A204.1 (cell line): ENCODE measurements around the gene FAM135A.
"Not testable (repeated sequence)": the region's sequence is repeated elsewhere in the genome, so short reads cannot be mapped to it uniquely, and the experiment has no call there.

ENCODE experiments used
- FAIRE-seq: peaks from 2 replicates; lab custom pipeline; 2012; peaks lifted over from hg19 to GRCh38; lab: Jason Lieb, UNC

The FAM135A gene

DNA sequence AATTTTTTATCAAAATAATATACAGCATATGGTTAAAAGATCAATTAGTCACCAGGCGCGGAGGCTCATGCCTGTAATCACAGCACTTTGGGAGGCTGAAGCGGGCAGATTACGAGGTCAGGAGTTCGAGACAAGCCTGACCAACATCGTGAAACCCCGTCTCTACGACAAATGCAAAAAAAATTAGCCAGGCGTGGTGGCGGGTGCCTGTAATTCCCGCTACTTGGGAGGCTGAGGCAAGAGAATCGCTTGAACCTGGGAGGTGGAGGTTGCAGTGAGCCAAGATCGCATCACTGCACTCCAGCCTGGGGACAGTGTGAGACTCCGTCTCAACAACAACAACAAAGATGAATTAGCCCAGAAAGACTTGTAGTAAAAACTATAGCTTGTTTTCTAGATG lies 46.4 kb downstream of the FAM135A start:
- not testable (repeated sequence) for FAIRE-seq

- FAIRE-seq, result no peak
Measured at GRCh38 chr6:70470016-70470415, 56.7 kb downstream of the FAM135A start.

DNA sequence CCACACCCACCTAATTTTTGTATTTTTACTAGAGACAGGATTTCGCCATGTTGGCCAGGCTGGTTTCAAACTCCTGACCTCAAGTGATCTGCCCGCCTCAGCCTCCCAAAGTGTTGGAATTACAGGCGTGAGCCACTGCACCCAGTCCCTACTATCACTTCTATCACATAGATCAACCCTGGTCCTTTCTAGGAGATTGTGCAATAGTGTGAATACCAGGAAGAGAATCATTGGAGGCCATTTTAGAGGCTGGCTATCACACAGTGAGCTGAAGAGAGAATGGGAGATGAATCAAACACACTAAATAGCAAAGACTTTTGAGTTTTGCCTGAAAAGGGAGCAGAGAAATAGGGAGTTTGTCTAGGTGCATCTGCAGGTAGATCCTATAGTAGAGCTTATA lies 57.2 kb downstream of the FAM135A start:
- FAIRE-seq, result not testable (repeated sequence)

GRCh38 chr6:70474751-70475150 lies 61.4 kb downstream of the FAM135A start:
- no peak for FAIRE-seq

GRCh38 chr6:70479236-70479635 lies 65.9 kb downstream of the FAM135A start:
- FAIRE-seq, result no peak

DNA sequence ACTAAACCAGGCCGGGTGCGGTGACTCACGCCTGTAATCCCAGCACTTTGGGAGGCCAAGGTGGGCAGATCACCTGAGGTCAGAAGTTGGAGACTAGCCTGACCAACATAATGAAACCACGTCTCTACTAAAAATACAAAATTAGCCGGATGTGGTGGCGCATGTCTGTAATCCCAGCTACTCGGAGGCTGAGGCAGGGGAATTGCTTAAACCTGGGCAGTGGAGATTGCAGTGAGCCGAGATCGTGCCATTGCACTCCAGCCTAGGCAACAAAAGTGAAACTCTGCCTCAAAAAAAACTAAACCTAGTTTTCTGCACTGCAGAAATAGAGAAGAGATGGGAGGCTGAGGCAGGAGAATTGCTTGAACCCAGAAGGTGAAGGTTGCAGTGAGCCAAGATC lies 73.3 kb downstream of the FAM135A start:
- FAIRE-seq, result not testable (repeated sequence)

- no peak for FAIRE-seq
Measured at GRCh38 chr6:70489364-70489763, 76.1 kb downstream of the FAM135A start.

DNA sequence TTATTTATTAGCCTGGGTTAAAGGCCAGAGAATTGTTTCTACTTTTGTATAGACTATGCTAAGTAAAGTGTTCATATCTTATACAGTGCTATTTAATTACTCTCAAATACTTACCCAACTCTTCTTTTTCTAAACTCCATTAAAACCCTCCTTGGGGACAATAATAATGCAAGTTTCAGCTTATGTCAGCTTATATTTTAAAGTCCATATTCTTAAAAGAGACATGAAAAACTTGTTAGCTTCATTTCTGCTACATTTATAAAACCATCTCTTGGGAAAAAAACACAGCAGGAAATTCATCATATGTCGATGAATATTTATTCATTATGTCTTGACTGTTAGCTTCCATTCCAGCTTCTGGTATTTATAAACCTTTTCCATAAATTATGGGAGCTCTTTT lies 81.5 kb downstream of the FAM135A start:
- peak; percentile 9 for FAIRE-seq

- not testable (repeated sequence) for FAIRE-seq
Measured at GRCh38 chr6:70495790-70496189, 82.5 kb downstream of the FAM135A start.

- FAIRE-seq, result no peak
Measured at GRCh38 chr6:70502484-70502883, 89.2 kb downstream of the FAM135A start.

DNA sequence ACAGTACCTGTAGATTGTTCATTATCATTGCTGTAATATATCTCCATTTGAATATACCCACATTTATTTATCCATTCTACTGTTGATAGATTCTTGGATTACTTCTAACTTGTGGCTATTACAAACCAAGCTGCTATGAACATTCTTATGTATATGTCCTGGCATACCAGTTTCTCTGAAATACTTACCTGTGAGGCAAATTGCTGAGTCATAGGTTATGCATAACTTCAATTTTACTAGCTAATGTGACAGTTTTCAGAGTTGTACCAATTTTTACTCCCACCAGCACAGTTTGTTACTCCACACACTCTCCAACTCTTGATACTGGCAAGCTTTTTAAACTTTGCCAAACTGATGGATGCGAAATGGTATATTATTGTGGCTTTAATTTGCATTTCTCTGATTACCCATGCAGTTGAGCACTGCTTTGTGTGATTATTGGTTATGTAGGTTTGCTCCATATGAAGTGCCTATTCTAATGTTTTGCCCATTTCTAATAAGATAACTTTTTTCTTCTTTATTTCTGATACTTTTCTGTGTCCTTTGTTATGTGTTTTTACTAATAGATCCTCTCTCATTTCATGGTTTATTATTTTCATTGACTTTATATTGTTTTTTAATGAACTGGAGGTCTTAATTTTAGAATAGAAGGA lies 90.6 kb downstream of the FAM135A start:
- FAIRE-seq, result no peak

- FAIRE-seq, result no peak
Measured at GRCh38 chr6:70506321-70506720, 93.0 kb downstream of the FAM135A start.

GRCh38 chr6:70507161-70507560 lies 93.9 kb downstream of the FAM135A start:
- FAIRE-seq, result no peak

- FAIRE-seq, result no peak
Measured at GRCh38 chr6:70508953-70509352, 95.6 kb downstream of the FAM135A start.

DNA sequence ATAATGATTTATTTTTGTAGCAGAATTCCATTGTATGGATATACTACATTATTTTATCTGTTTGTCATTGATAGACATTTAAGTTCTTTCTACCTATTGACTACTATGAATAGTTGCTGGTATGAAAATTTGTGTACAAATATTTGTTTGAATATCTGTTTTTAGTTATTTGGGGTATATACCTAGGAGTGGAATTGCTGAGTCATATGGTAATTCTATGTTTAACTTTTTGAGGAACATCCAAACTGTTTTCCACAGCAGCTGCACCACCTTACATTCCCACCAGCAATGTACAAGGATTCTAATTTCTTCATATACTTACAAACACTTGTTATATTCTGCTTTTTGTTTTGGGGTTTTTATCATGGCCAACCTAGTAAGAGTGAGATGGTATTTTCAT lies 97.3 kb downstream of the FAM135A start:
- FAIRE-seq, result no peak

- no peak for FAIRE-seq
Measured at GRCh38 chr6:70518723-70519122, 105.4 kb downstream of the FAM135A start.

- peak; percentile 96 for FAIRE-seq
Measured at GRCh38 chr6:70520575-70520974, 107.3 kb downstream of the FAM135A start.

DNA sequence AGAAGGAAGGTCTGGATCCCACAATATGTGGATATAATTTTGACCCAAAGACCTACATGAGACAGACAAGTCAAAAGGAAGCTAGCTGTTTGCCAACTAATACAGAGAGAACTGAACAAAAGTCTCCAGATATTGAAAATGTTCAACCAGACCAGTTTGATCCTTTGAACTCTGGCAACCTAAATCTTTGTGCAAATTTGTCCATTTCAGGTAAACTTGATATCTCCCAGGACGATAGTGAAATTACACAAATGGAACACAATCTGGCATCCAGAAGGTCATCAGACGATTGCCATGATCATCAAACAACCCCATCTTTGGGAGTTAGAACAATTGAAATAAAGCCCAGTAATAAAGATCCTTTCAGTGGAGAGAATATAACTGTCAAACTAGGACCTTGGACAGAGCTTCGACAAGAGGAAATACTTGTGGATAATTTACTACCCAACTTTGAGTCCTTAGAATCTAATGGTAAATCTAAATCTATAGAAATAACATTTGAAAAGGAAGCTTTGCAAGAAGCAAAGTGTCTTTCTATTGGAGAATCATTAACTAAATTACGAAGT lies 111.5 kb downstream of the FAM135A start:
- FAIRE-seq, result no peak

DNA sequence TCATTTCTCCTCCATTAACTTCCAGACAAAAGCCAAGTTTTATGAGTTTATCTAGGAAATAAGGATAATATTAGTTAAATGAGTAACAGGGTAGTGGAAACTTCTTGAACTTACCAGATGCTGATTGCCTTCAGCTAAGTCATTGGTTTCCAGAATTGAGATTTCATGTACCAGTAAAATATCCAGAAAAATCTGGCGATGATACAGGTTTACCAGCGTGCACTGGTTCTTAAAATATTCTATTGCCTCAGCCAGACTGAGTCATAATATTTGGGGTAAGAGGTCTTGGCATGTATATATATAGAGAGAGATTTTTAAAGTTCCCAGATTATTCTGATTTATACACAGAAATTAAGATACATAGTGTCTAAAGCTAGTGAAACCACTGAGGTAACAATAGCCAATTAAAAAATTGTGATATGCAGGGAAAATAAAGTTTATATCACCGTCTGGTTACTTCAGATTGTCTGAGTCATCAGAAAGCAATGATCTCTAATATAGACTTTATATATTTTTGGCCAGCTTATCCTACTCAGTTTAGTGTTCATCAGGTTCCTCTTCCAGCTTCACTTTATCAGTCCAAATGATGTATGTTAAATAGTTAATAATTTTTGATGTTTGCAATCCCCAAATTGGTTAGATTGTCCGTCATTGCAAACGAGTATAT lies 113.9 kb downstream of the FAM135A start:
- no peak for FAIRE-seq

DNA sequence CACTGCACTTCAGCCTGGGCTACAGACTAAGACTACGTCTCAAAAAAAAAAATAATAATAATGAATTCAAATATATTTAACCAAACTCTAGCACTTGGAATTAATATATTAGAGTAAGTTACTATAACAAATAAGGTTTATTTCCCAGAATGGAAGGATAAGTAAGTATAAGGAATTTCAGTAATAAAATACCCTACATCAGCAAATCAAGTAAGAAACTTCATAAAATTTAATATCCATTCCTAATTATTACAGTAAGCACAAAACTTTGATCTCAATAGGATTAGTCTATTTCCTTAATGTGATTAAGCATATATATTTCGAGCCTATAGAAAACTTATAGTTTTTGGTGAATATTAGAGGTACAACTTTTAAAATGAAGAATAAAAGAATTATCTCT lies 116.7 kb downstream of the FAM135A start:
- peak; percentile 63 for FAIRE-seq

DNA sequence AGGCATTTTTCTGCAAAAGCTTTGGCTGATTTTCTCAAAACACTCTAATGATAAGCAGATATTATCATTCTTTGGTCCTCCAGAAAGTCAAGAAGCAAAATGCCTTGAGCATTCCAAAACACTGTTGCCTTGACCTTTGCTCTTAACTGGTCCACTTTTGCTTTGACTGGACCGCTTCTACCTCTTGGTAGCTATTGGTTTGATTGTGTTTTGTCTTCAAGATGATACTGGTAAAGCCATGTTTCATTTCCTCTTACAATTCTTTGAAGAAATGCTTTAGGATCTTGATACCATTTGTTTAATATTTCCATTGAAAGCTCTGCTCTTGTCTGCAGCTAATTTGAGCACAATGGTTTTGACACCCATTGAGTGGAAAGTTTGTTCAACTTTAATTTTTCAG lies 117.8 kb downstream of the FAM135A start:
- no peak for FAIRE-seq

GRCh38 chr6:70537266-70537665 lies 124.0 kb downstream of the FAM135A start:
- FAIRE-seq, result no peak

GRCh38 chr6:70538376-70538775 lies 125.1 kb downstream of the FAM135A start:
- FAIRE-seq, result no peak

DNA sequence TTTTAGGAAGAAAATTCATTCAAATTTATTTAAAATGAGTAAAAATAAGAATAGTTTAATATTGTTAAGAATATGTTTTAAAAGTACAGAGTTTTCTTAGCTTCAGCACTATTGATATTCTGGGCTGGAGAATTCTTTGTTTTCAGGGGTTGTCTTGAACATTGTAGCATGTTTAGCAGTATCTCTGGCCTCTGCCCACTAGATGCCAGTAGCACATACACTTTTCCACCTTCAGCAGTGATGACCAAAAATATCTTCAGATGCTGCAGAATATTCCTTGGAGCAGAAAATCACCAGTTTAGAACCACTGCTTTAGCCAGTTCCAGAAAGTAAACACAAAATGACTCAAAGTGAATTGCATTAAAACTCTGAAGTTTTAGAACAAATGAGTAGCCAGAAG lies 134.0 kb downstream of the FAM135A start:
- FAIRE-seq, result peak; percentile 47
